Liver (tissue), 9 donors: ENCODE data around the gene ENTPD6. TPM values are rescaled to one million over a fixed set of nuclear protein-coding genes. Genes with fewer than 3 reads are reported as not detected.

Experiments used
- DNase-seq: peaks from one replicate; pipeline ENCODE4 v3.0.0-alpha.2; 2017; ENCODE audit warnings: low spot score
- H3K27ac ChIP-seq, 2 donors: one replicate each; pipeline ENCODE4 v1.7.0; 2013; ENCODE audit warnings: inconsistent platforms in 2 of 2, low read length in 2 of 2, control low read depth in 1 of 2, low read depth in 1 of 2, mild to moderate bottlenecking in 1 of 2
- H3K27me3 ChIP-seq, 4 donors: one replicate each; pipeline versions ENCODE4 v1.6.1 to v1.7.0; 2013; ENCODE audit warnings: low read length in 3 of 4, inconsistent platforms in 1 of 4, mild to moderate bottlenecking in 1 of 4, moderate library complexity in 1 of 4; ENCODE audit not compliant: control insufficient read depth in 4 of 4, insufficient read depth in 4 of 4
- H3K36me3 ChIP-seq, 4 donors: one replicate each; pipeline versions ENCODE4 v1.6.1 to v1.7.0; 2013; ENCODE audit warnings: low read length in 3 of 4, mild to moderate bottlenecking in 3 of 4, low read depth in 1 of 4, moderate library complexity in 1 of 4; ENCODE audit not compliant: control insufficient read depth in 4 of 4, insufficient read depth in 3 of 4
- H3K4me1 ChIP-seq, 4 donors: one replicate each; pipeline versions ENCODE4 v1.6.1 to v1.7.0; 2013; ENCODE audit warnings: low read length in 3 of 4, mild to moderate bottlenecking in 3 of 4, moderate library complexity in 1 of 4; ENCODE audit not compliant: control insufficient read depth in 4 of 4, insufficient read depth in 4 of 4
- H3K4me3 ChIP-seq, 3 donors: one replicate each; pipeline versions ENCODE4 v1.6.1 to v1.7.0; 2013; ENCODE audit warnings: low read length in 3 of 3, control low read depth in 1 of 3, low read depth in 1 of 3, mild to moderate bottlenecking in 1 of 3
- H3K9ac ChIP-seq, 2 donors: one replicate each; pipeline ENCODE4 v1.7.0; 2013; ENCODE audit warnings: low read length in 2 of 2, mild to moderate bottlenecking in 2 of 2, moderate library complexity in 2 of 2, control low read depth in 1 of 2, low read depth in 1 of 2
- H3K9me3 ChIP-seq, 4 donors: one replicate each; pipeline versions ENCODE4 v1.6.1 to v1.7.0; 2013; ENCODE audit warnings: low read length in 3 of 4; ENCODE audit not compliant: control insufficient read depth in 4 of 4
- ATF3 ChIP-seq: IDR thresholded peaks from 2 replicates; pipeline ENCODE4 v1.6.1; 2016; ENCODE audit warnings: antibody characterized with exemption
- CTCF ChIP-seq: fragments of 150-350 bp; IDR thresholded peaks from 2 replicates; pipeline ENCODE4 v1.5.1; 2017; ENCODE audit warnings: improper control_type of control experiment, low read depth, low read length; ENCODE audit not compliant: missing input control
- EGR1 ChIP-seq, 2 donors: IDR thresholded peaks; 2 replicates each; pipeline ENCODE4 v1.6.1; 2016 to 2018; ENCODE audit warnings: antibody characterized with exemption in 2 of 2, low read depth in 2 of 2
- FOXA1 ChIP-seq: IDR thresholded peaks from 2 replicates; pipeline ENCODE4 v1.6.1; 2016; ENCODE audit warnings: antibody characterized with exemption
- FOXA2 ChIP-seq: IDR thresholded peaks from 2 replicates; pipeline ENCODE4 v1.6.1; 2016; ENCODE audit warnings: antibody characterized with exemption
- HNF4A ChIP-seq, 2 donors: conservative IDR thresholded peaks; 2 replicates each; pipeline ENCODE4 v1.6.1; 2016; ENCODE audit warnings: antibody characterized with exemption in 2 of 2, mild to moderate bottlenecking in 2 of 2
- HNF4G ChIP-seq: IDR thresholded peaks from 2 replicates; pipeline ENCODE4 v1.6.1; 2016; ENCODE audit warnings: antibody characterized with exemption
- NR2F2 ChIP-seq: IDR thresholded peaks from 2 replicates; pipeline ENCODE4 v1.6.1; 2016; ENCODE audit warnings: antibody characterized with exemption
- RAD21 ChIP-seq, 2 donors: IDR thresholded peaks; 2 replicates each; pipeline ENCODE4 v1.6.1; 2016; ENCODE audit warnings: antibody characterized with exemption in 2 of 2, mild to moderate bottlenecking in 2 of 2
- REST ChIP-seq: IDR thresholded peaks from 2 replicates; pipeline ENCODE4 v1.6.1; 2016; ENCODE audit warnings: antibody characterized with exemption, mild to moderate bottlenecking
- RXRA ChIP-seq, 2 donors: IDR thresholded peaks; 2 replicates each; pipeline ENCODE4 v1.6.1; 2017 to 2018; ENCODE audit warnings: antibody characterized with exemption in 2 of 2, mild to moderate bottlenecking in 1 of 2
- TAF1 ChIP-seq: conservative IDR thresholded peaks from 2 replicates; pipeline ENCODE4 v1.6.1; 2016; ENCODE audit warnings: antibody characterized with exemption, mild to moderate bottlenecking
- YY1 ChIP-seq: IDR thresholded peaks from 2 replicates; pipeline ENCODE4 v1.6.1; 2016; ENCODE audit warnings: antibody characterized with exemption, mild to moderate bottlenecking
- ZBTB33 ChIP-seq: IDR thresholded peaks from 2 replicates; pipeline ENCODE4 v1.6.1; 2016; ENCODE audit warnings: antibody characterized with exemption
- WGBS: extraction: QIAGEN DNeasy Blood & Tissue Kit; methylation state at CpG from one replicate; pipeline ENCODE4 v1.1.7; 2013; 5-methylcytosine and 5-hydroxymethylcytosine counted together
- polyA plus RNA-seq, 2 donors: library from polyadenylated mRNA; stranded (reverse) in 1 of 2; unstranded in 1 of 2; fragments of 200-250 nt in 1 of 2; fragments of >200 nt in 1 of 2; fragmentation: Nextera tagmentation in 1 of 2; extraction: Ambion mirVana in 1 of 2; gene quantifications; one replicate each; pipeline versions ENCODE4 v1.2.1 to v1.2.3, GENCODE V29; 2013 to 2015
- total RNA-seq, 2 donors: library from RNA; depleted of rRNA; stranded (reverse); fragments of >200 nt; gene quantifications; one replicate each; pipeline ENCODE4 v1.2.3, GENCODE V29; 2014
- donor health status: healthy.
- donor health status: healthy.
- donor health status: healthy.
- donor health status: healthy.
- donor health status: healthy.

Gene ENTPD6
- total and polyA plus RNA-seq, 4 donors, result 14.9 to 29.9 (median 24.4) TPM

- no peaks in the 10 kb centered on the region for H3K27me3 ChIP-seq
Measured at GRCh38 chr20:25252230-25252651, 56.7 kb downstream of the ENTPD6 start.

More at GRCh38 chr20:25252230-25252651, 56.7 kb downstream of the ENTPD6 start:
- TF ChIP-seq TAF1 (no peak), HNF4G (no peak), FOXA2 (no peak), ATF3 (no peak), ZBTB33 (no peak), NR2F2 (no peak), YY1 (no peak), REST (no peak), HNF4A (conservative IDR thresholded peaks at IDR 0.05) (no peak), RXRA (IDR thresholded peaks at IDR 0.05) (no peak), EGR1 (IDR thresholded peaks at IDR 0.05; ENCODE audit: low read depth in 2 of 2) (no peak), CTCF (no peak), FOXA1 (no peak), RAD21 (IDR thresholded peaks at IDR 0.05) (no peak)
- no peak overlapping the region for H3K9ac ChIP-seq
- H3K36me3 ChIP-seq, result no peaks in the 10 kb centered on the region
- DNase-seq, result no peak
- H3K4me1 ChIP-seq, result peaks cover 2 to 35% (median 11%) of the 10 kb centered on the region in 4 donors
- no peaks in the 10 kb centered on the region for H3K9me3 ChIP-seq
- 84% methylated on average over 6 of the region's 6 CpGs for WGBS
- H3K27ac ChIP-seq, result no peak overlapping the region
- H3K4me3 ChIP-seq, result no peak overlapping the region
